ENCODE measurements around the gene KDM5B.
"Not testable (repeated sequence)": the region's sequence is repeated elsewhere in the genome, so short reads cannot be mapped to it uniquely, and the experiment has no call there.

KDM5B gene

GRCh38 chr1:202807926-202808757 is at the start of gene KDM5B:
TSS of gene KDM5B (minus strand) at chr1:202808421. CDS start at chr1:202808305, 116 bp downstream.
- DNase-seq (ENCODE audit: extremely low read depth in 1 of 2, low read depth in 1 of 2) = peak; percentile 49 to 53

DNA sequence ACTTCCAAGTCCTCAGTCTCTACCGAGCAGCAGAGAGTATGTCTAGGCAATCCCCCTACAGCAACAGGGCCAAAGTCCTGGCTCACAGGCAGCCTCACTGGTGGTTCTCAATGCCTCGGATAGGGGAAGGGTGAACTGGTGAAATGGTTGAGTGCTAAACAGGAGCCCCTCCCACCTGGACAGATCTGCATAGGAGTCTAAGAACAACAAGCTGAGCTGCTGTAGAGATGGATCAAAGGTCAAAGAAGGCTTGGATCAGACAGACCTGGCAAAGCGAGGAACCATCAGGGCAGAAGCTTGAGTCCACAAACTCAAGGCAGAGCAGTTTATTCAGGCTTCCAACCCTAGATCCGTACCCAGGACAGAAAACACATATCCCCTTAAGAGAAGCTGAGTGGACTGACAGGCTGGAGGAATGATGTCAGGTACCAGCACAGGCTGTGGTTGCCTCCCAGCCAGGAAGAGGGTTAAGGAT is 49.0 kb upstream of the KDM5B start:
- DNase-seq (ENCODE audit: extremely low read depth in 1 of 2, low read depth in 1 of 2) = no peak

- no peak for DNase-seq (ENCODE audit: extremely low read depth in 1 of 2, low read depth in 1 of 2)
Observed at GRCh38 chr1:202856014-202856413, 47.8 kb upstream of the KDM5B start.

DNA sequence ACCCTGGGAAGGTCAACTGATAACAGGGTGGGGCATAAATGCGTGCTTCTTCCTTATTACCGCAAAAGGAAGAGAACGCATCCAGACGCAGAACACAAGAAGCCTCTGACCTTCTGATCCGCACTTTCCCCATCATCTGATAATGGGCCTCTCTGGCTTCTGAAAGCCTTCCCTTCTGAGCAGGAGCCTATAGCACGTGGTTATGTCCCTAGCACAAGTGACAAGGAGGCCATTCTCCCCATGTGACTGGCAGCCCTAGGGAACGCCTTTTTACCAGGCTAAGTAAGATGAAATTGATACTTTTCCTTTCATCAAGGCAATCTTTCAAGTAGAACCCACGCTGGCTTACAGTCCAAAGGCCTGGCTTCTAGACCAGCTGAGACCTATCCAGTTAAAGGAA is 46.6 kb upstream of the KDM5B start:
- DNase-seq (ENCODE audit: extremely low read depth in 1 of 2, low read depth in 1 of 2) = no peak

- DNase-seq (ENCODE audit: extremely low read depth in 1 of 2, low read depth in 1 of 2) = no peak
Observed at GRCh38 chr1:202852163-202852904, 44.1 kb upstream of the KDM5B start.

DNA sequence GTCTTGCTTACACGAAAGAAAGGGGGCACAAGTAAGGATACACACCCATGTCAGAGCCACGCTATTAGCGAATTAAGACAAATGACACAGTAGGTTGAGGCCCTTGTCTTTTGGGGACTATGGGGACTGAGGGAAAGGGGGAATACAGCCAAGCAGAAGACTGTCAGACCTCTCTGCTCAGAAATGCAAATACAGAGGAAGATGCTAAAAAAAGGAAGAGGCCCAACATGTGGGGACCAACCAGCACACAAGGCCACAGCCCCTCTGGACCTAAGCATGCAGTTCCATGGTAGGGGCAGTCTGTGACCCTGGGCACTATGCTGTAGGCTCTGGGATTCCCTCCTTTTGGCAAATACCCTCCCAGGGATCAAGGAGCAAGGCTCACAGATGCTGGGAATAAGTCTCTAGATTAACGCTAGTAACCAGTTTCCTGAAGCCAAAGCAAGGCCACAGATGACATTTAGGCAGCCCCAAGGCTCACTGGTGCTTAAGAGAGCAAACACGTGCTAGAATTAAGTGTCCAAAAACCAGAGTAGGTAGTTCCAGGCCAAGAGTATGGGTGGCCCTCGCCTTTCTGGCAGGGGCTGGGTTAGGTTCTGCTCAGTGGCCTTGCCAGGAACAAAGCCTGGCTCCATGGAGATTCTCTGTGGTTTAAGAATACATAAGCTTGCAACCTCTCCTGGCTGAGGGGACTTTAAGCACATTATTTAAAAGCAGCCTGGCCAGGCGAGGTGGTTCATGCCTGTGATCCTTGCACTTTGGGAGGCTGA is 42.6 kb upstream of the KDM5B start:
- no peak for DNase-seq (ENCODE audit: extremely low read depth in 1 of 2, low read depth in 1 of 2)

DNA sequence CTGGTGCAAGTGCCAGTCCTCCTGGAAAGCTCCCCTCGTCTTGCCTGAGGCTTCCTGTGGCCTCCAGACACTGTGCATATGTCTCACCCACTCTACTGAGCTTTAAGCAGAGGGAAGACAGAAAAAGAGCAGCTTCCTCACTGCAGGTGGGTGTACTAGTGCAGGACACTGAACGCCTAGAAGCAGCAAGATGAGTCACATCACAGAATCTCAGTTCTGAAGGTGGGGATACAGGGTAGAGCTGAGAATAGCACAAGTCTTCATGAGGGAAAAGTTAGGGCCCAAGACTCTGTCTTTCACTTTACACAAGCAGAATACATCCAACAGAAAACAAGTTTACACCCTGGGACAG is 39.9 kb upstream of the KDM5B start:
- DNase-seq (ENCODE audit: extremely low read depth in 1 of 2, low read depth in 1 of 2) = no peak

GRCh38 chr1:202844935-202845334 is 36.7 kb upstream of the KDM5B start:
- no peak for DNase-seq (ENCODE audit: extremely low read depth in 1 of 2, low read depth in 1 of 2)

DNA sequence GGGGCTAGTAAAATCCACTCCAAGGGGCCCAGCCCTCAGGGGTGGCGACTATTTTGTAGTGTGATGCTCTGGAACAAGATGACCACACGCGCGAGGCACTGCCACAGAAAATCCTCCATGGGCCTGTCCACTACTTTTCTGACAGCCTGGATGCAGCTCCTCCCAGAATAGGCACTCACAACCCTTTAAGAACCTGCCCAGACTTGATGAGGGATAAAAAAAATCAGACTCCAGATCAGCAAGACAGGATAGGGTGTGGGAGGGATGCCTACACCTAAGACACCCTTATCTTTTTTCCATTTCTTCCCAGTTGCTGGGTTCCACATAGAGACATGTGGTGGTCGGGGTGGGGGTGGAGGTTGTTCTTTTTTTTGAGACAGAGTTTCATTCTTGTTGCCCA is 36.0 kb upstream of the KDM5B start:
- DNase-seq (ENCODE audit: extremely low read depth in 1 of 2, low read depth in 1 of 2) = no peak

- no peak for DNase-seq (ENCODE audit: extremely low read depth in 1 of 2, low read depth in 1 of 2)
Observed at GRCh38 chr1:202843081-202843480, 34.9 kb upstream of the KDM5B start.

- DNase-seq (ENCODE audit: extremely low read depth in 1 of 2, low read depth in 1 of 2) = no peak
Observed at GRCh38 chr1:202837746-202838262, 29.6 kb upstream of the KDM5B start.

DNA sequence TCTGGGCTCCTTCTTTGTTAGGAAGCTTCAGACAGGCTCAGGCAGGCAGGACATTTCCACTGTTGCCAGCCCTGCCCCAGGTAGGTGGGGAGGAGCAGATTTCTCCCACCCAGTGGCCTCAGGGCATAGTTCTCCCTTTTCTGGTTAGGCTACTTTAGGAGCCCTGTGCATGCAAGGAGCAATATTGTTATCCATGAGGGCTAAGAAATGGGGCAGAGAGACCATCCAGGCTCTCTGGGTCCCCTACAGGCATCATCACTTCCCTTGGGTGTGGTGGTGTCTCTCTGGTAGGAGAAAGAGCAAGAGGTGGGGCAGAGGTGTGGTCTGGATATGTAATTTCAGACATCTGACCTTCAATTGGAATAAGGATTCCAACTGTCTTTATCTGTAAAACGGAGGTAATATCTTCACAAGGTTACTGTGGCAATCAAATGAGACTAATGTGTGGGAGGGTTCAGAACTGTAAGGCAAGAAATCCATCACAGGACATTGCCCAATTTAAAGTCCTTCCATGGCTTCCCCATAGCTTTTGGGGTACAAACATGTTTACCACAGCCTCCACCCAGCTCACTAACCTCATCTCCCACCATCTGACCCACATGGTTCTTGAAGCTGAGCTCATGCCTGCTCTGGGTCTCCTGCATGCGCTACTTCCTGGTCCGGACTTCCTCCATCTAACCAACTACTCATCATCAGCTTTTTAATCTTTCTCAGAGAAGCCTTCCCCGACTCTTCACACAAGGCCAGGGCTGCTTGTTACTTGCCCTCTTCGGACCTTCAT is 28.6 kb upstream of the KDM5B start:
- DNase-seq (ENCODE audit: extremely low read depth in 1 of 2, low read depth in 1 of 2) = no peak

DNA sequence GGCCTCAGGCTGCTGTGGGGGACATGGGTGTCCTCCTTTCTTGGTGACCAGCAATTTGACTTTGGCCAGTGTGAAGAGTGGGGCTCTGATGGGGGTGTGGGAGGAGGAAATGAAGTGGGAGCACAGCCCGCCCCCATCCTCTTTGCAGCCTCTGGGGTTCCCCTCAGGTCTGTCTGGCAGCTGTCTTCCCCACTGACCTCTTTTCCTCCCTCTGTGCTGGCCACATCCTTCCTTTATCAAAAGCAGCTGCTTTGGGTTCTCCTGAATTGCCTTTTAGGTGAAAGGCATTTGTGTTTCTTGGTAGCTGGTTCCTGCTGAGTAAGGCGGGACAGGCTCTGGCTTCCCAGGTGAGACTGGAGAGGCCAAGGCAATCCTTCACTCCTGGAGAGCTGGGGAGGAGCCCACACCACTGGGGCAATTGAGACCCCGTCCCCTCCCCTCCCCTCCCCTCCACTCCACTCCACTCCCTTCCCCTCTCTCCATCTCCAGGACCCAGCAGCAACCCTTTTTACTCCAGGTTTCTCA is 27.4 kb upstream of the KDM5B start:
- no peak for DNase-seq (ENCODE audit: extremely low read depth in 1 of 2, low read depth in 1 of 2)

DNA sequence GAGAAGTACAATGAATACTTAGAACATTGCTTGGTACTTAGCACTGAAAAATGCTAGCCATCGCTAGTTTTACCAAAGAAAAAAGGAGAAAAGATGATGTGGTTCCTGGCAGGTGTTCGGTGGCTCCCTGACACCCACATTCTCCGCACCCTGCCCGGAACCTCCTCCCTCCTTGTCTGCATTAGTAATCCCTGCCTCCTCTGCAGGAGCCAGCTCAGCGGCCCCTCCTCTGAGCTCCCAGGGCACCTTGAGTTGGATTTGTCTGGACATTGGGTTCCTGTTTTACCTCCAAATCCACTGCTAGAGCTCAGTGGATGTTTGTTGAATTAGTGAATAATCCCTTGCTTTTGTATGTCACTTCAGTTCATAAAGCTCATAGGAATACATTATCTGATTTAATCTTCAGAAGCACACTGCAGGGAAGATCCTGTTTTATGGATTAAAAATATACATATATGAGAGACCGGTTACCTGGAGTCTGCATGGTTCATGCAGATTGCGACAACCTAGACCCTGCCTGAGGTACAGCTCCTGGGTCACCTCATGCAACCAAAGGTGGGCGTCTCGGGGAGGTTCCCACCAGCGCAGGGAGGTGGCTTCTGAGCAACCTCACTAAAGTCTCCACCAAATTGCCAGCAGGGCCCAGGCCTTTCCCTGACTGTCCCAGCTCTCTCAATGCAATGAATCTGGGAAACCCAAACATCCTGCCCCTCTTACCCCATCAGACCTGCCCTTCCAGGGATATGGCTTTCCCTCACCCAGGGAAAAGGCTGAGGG is 26.7 kb upstream of the KDM5B start:
- DNase-seq (ENCODE audit: extremely low read depth in 1 of 2, low read depth in 1 of 2) = no peak

GRCh38 chr1:202831906-202832305 is 23.7 kb upstream of the KDM5B start:
- no peak for DNase-seq (ENCODE audit: extremely low read depth in 1 of 2, low read depth in 1 of 2)

GRCh38 chr1:202829223-202829622 is 21.0 kb upstream of the KDM5B start:
- DNase-seq (ENCODE audit: extremely low read depth in 1 of 2, low read depth in 1 of 2) = not testable (repeated sequence)

GRCh38 chr1:202825748-202826147 is 17.5 kb upstream of the KDM5B start:
- DNase-seq (ENCODE audit: extremely low read depth in 1 of 2, low read depth in 1 of 2) = no peak

DNA sequence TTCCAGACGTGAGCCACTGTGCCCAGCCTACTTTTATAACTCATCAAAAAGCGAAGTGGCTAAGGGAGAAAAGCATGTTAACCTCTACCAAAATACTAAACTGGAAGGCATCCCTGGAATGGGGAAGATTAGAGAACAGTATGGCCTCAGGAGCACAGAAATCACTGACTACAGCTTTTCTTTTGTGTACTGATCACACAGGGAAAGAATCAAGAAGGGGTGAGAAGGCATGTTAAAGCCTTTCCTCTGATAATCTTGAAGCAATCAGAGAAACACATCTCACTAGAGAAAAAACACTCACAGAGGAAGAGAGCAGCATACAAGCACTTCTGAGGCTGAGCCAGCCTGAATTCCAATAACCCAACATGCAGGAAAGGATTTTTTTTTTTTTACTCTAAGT is 13.2 kb upstream of the KDM5B start:
- no peak for DNase-seq (ENCODE audit: extremely low read depth in 1 of 2, low read depth in 1 of 2)

DNA sequence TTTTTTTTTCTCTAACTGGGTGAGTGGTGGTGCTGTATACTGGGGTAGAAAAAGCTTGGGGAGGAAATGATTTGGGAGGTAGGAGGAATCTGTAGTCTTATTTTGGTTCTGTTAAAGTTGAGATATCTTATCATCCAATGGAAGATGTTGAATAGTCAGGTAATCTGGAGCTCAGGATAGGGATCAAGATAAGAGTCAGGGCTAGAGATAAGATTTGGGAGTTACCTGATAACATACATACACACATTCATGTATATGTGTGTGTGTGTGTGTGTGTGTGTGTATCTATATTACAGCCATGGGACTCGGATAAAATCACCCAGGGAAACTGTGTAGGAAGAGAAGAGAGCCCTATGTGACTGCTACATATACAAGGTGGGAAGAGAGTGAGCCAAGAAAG is 10.6 kb upstream of the KDM5B start:
- no peak for DNase-seq (ENCODE audit: extremely low read depth in 1 of 2, low read depth in 1 of 2)

Data from activated CD8-positive, alpha-beta memory T cell treated with anti-CD3 and anti-CD28 coated beads for 1 hour (primary cell).